Large intestine (tissue), 3 donors: ENCODE measurements around the gene ARHGAP24. TPM values are rescaled to one million over a fixed set of nuclear protein-coding genes. Genes with fewer than 3 reads are reported as not detected.

Source experiments
- DNase-seq, 2 donors: peaks; one replicate each; pipeline versions ENCODE4 v3.0.0 to v3.0.0-alpha.2; 2013
- H3K27ac ChIP-seq: one replicate; pipeline ENCODE4 v1.5.1; 2013; ENCODE audit warnings: low read length
- H3K27me3 ChIP-seq: 2 replicates; pipeline ENCODE4 v1.6.1; 2013; ENCODE audit warnings: low read length; ENCODE audit not compliant: control insufficient read depth, insufficient read depth
- H3K36me3 ChIP-seq: 2 replicates; pipeline ENCODE4 v1.6.1; 2013; ENCODE audit warnings: low read length; ENCODE audit not compliant: control insufficient read depth, insufficient read depth
- H3K4me1 ChIP-seq: one replicate; pipeline ENCODE4 v1.6.1; 2013; ENCODE audit warnings: low read length; ENCODE audit not compliant: control insufficient read depth, insufficient read depth
- H3K4me3 ChIP-seq: one replicate; pipeline ENCODE4 v1.5.1; 2013; ENCODE audit warnings: low read length
- H3K9me3 ChIP-seq: one replicate; pipeline ENCODE4 v1.6.1; 2013; ENCODE audit warnings: mild to moderate bottlenecking, low read depth, low read length, moderate library complexity; ENCODE audit not compliant: control insufficient read depth
- whole genome bisulfite sequencing: methylation state at CpG from one replicate; pipeline ENCODE4 v1.1.5; 2013; ENCODE audit warnings: low lambda C conversion rate; ENCODE audit not compliant: insufficient coverage; 5-methylcytosine and 5-hydroxymethylcytosine counted together
- polyA plus RNA-seq: library from polyadenylated mRNA; unstranded; fragments of 120-200 nt; gene quantifications from one replicate; pipeline ENCODE4 v1.2.1, GENCODE V29; 2013

ARHGAP24 gene
- polyA plus RNA-seq, 1 donor: 6.7 TPM

- Histone ChIP-seq H3K27ac (no peak overlapping the region), H3K9me3 (no peaks in the 10 kb centered on the region), H3K27me3 (no peaks in the 10 kb centered on the region), H3K36me3 (no peaks in the 10 kb centered on the region), H3K4me1 (no peaks in the 10 kb centered on the region), H3K4me3 (no peak overlapping the region)
- 80% methylated on average over 2 of the region's 5 CpGs for WGBS
- DNase-seq: no peak
Measured at GRCh38 chr4:85482010-85482738, 7.2 kb downstream of the ARHGAP24 start.

DNA sequence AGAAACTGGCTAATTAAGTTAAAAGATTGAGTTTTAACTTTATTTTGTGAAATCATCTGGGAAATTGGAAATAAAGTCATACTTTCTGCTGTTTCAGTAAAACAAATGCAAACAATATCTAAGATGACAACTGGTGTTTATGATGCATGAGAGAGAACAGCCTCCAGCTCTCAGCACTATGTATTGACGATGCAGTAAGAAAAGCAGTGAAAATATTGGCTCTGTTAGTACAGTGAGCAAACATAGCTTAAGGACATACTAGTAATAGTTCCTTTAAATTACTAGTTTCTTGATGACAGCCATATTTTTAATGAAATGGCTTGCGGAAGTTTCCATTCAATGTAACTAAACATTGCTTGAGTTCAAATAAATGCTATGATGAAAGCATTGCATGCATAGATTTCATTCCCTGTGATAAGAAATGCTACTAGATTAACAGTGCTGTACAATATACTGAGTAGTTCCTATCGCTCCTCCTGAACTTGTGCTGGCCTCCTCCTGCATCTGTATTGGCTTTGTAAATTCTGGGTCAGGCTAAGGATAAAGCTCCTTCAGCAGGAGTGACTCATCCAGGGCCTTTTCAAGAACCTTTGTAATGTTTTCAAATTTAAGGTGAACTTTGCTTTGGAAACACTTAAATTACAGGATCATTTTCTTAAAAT lies 11.6 kb downstream of the ARHGAP24 start:
- no peak overlapping the region for H3K27ac ChIP-seq
- no peak for DNase-seq

GRCh38 chr4:85488416-85488815 lies 13.5 kb downstream of the ARHGAP24 start:
- Histone ChIP-seq H3K27ac (no peak overlapping the region), H3K27me3 (no peaks in the 10 kb centered on the region), H3K4me1 (no peaks in the 10 kb centered on the region), H3K36me3 (no peaks in the 10 kb centered on the region), H3K9me3 (no peaks in the 10 kb centered on the region), H3K4me3 (no peak overlapping the region)
- no CpG with 5 or more reads among the region's 1 CpG for WGBS
- no peak for DNase-seq

More for the DNA sequence above, 11.6 kb downstream of the ARHGAP24 start:
- Histone ChIP-seq H3K36me3 (no peaks in the 10 kb centered on the region), H3K4me1 (no peaks in the 10 kb centered on the region), H3K9me3 (no peaks in the 10 kb centered on the region), H3K27me3 (no peaks in the 10 kb centered on the region), H3K4me3 (no peak overlapping the region)
- no CpG with 5 or more reads among the region's 3 CpGs for WGBS

GRCh38 chr4:85489273-85489981 lies 14.5 kb downstream of the ARHGAP24 start:
- Histone ChIP-seq H3K36me3 (no peaks in the 10 kb centered on the region), H3K9me3 (no peaks in the 10 kb centered on the region), H3K27ac (no peak overlapping the region), H3K4me3 (no peak overlapping the region), H3K27me3 (no peaks in the 10 kb centered on the region), H3K4me1 (no peaks in the 10 kb centered on the region)
- 62% methylated on average over 2 of the region's 3 CpGs for WGBS
- DNase-seq: no peak

DNA sequence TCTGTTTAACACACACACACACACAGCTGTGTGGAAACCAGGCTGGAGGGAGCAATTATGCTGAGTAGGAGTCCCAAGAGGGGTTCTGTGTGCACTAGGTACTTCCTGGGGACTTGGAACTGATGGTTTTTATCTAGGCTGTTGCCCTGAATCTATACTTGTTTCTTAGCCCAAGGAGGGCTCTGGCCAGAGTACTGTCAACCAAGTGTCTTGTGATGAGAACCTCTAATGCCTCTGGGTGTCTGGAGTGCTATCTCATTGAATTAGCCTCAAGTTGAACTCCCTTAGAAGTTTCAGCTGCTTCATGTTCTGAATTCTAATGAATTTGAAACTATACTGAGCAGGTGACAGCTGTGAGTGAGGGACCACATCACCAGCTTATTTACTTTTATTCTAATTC lies 16.6 kb downstream of the ARHGAP24 start:
- Histone ChIP-seq H3K27ac (no peak overlapping the region), H3K4me1 (no peaks in the 10 kb centered on the region), H3K36me3 (no peaks in the 10 kb centered on the region), H3K4me3 (no peak overlapping the region), H3K27me3 (no peaks in the 10 kb centered on the region), H3K9me3 (no peaks in the 10 kb centered on the region)
- no peak for DNase-seq

GRCh38 chr4:85492336-85492735 lies 17.4 kb downstream of the ARHGAP24 start:
- Histone ChIP-seq H3K27ac (no peak overlapping the region), H3K36me3 (no peaks in the 10 kb centered on the region), H3K4me1 (no peaks in the 10 kb centered on the region), H3K9me3 (no peaks in the 10 kb centered on the region), H3K4me3 (no peak overlapping the region), H3K27me3 (no peaks in the 10 kb centered on the region)
- DNase-seq: no peak
- WGBS: no CpG with 5 or more reads among the region's 1 CpG

DNA sequence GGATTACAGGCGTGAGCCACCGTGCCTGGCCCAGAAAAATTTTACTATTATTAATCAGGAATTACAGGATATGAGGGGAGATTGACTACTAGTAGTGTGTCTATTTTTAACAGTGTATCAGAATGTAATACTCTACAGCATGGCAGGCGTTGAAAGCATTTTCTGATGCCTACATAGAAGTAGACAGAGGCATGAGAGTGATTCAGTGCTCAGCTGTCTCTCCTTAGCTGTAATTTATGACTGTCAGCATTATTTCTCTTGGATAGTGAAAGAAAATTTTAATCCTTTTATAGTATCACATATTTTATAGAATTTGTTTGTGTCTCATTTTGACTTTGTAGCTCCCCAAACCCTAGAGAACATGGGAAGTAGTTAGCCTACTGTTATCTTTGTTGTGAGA lies 20.7 kb downstream of the ARHGAP24 start:
- H3K27me3 ChIP-seq: no peaks in the 10 kb centered on the region

DNA sequence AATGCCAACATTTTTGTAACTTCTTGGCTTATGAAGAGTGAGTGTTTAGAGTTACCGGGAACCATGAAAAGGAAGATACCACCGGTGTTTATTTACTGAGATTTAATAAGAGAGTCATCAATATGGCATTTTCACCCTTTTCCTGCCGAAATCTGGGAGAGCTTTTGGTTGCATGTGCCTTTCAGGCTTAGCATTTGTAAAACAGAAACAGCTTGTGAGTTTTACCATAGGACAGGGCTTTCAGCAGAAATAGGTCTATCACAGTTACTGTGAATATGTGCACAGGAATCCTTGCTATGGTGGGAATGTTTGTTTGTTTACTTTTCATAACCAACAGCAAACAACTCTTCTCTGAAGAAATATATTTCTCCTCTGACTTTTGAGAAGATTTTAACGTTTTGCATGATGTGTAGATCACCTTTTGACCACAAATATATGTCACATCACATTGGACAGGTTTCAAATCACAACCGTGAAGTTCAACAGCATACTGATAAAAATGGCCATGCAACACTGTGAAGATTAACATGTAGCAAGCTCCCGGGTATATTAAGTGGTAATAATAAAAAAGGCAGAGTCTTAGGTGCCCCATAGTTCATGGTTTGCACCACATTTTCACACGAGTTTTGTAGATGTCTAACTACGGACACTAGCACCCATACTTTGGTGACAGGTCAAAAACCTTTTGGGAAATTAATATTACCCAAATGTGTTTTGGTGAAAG lies 21.3 kb downstream of the ARHGAP24 start:
- no peaks in the 10 kb centered on the region for H3K4me1 ChIP-seq
- WGBS: 57% methylated on average over 2 of the region's 8 CpGs
- H3K27me3 ChIP-seq: no peaks in the 10 kb centered on the region
- H3K36me3 ChIP-seq: no peaks in the 10 kb centered on the region
- no peaks in the 10 kb centered on the region for H3K9me3 ChIP-seq
- no peak for DNase-seq
- no peak overlapping the region for H3K4me3 ChIP-seq
- H3K27ac ChIP-seq: no peak overlapping the region

More for the DNA sequence above, 20.7 kb downstream of the ARHGAP24 start:
- Histone ChIP-seq H3K4me3 (no peak overlapping the region), H3K36me3 (no peaks in the 10 kb centered on the region), H3K4me1 (no peaks in the 10 kb centered on the region), H3K27ac (no peak overlapping the region), H3K9me3 (no peaks in the 10 kb centered on the region)
- 100% methylated on average over 1 of the region's 3 CpGs for WGBS
- DNase-seq: no peak

GRCh38 chr4:85496933-85497332 lies 22.0 kb downstream of the ARHGAP24 start:
- Histone ChIP-seq H3K4me1 (no peaks in the 10 kb centered on the region), H3K4me3 (no peak overlapping the region), H3K27ac (no peak overlapping the region), H3K9me3 (no peaks in the 10 kb centered on the region), H3K27me3 (no peaks in the 10 kb centered on the region), H3K36me3 (no peaks in the 10 kb centered on the region)
- WGBS: 86% methylated on average over 2 of the region's 4 CpGs
- no peak for DNase-seq

DNA sequence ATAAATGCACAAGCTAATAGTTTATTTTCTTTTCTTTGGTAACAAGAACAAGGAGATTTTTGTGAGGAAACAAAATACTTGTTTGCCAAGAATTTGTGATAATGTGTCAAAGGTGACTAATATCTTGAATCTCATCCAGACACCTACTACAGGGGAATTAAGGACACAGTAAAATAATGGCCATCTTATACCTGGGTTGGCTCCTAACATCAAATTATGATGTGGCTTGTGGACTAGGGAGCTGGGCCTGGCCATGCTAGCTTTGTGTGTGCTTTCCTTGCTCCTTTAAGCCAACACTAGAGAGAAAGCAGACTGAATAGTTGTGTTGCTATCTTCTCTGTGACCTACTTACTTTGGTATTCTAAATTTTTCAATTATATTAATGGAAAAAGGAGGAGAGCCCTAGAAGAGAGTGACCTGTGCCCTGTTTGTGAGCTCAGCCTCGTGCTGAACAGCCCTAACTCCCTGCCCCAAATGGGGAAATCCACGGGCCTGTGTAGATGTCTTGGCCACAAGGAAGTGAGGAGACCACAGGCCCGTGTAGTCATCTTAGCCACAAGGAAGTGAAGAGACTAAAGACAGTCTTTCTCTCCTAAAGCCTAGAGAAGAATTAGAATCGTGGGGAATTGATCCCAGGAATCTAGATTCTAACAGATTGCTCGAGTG lies 23.3 kb downstream of the ARHGAP24 start:
- Histone ChIP-seq H3K27ac (no peak overlapping the region), H3K4me1 (no peaks in the 10 kb centered on the region), H3K36me3 (no peaks in the 10 kb centered on the region), H3K4me3 (no peak overlapping the region), H3K27me3 (no peaks in the 10 kb centered on the region), H3K9me3 (no peaks in the 10 kb centered on the region)
- 100% methylated on average over 1 of the region's 5 CpGs for WGBS
- no peak for DNase-seq
